Colonic mucosa (tissue), 4 donors: ENCODE measurements around the gene NTM. TPM values are rescaled to one million over a fixed set of nuclear protein-coding genes. Genes with fewer than 3 reads are reported as not detected.

Experiments
- DNase-seq: peaks from one replicate; pipeline ENCODE4 v3.0.0-alpha.2; 2020
- H3K27ac ChIP-seq: fragments of 200-600 bp; one replicate; pipeline ENCODE4 v1.8.0; 2021
- H3K27me3 ChIP-seq: fragments of 200-600 bp; one replicate; pipeline ENCODE4 v1.8.0; 2021
- H3K36me3 ChIP-seq: fragments of 200-600 bp; one replicate; pipeline ENCODE4 v1.8.0; 2021
- H3K4me1 ChIP-seq: fragments of 200-600 bp; one replicate; pipeline ENCODE4 v1.8.0; 2021; ENCODE audit warnings: mild to moderate bottlenecking
- H3K4me3 ChIP-seq: fragments of 200-600 bp; one replicate; pipeline ENCODE4 v1.8.0; 2021
- H3K9ac ChIP-seq, 2 donors: one replicate each; pipeline ENCODE4 v1.7.0; 2013; ENCODE audit warnings: control low read depth in 2 of 2, low read depth in 2 of 2, low read length in 2 of 2
- H3K9me3 ChIP-seq: fragments of 200-600 bp; one replicate; pipeline ENCODE4 v1.8.0; 2021
- intact Hi-C: fragments of 100-400 bp; cut with DNase I; formaldehyde crosslinking; loops from one replicate; pipeline ENCODE4 v1.14.1; 2022
- total RNA-seq, 2 donors: library from RNA; stranded (reverse); fragmentation: NEBNext Ultra II Directional in 1 of 2; extraction: Animal tissue kit (Norgen Biotek cat#: 25700) in 1 of 2; gene quantifications; one replicate each; pipeline ENCODE4 v1.2.1, GENCODE V29; 2021
- TF ChIP-seq, protein P1 (sequence below): fragments of 200-600 bp; IDR thresholded peaks from one replicate; pipeline ENCODE4 v1.8.0; 2022; ENCODE audit warnings: antibody characterized with exemption, mild to moderate bottlenecking
- donor health status: healthy.
- donor health status: DM: no; HTN: no; CAD: no.
- donor health status: DM: no; HTN: no; CAD: no.

Gene NTM
- total RNA-seq, 2 donors from 2014 or later: 1.6 to 2.8 TPM

DNA sequence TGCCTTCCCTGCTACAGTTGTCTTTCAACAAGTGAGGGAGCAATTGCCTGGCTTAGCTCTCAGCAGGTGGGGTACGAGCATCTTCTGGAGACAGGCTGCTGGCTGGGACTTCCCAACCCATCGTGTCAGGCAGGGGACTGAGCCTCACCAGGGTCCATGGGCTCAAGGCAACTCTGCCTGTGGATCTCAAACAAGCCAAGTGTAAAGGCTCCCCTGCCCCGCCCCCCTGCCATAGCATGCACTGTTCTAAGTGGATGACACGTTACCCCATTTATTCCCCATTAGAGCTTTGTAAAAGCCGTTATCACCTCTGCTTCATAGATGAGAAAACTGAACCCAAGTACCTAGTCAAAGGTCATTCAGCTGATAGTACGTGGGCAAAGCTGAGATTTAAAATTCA, 222.9 kb downstream of the NTM start:
- no peaks in the 10 kb centered on the region for H3K27me3 ChIP-seq
- no peaks in the 10 kb centered on the region for H3K36me3 ChIP-seq
- TF ChIP-seq, protein P1, sequence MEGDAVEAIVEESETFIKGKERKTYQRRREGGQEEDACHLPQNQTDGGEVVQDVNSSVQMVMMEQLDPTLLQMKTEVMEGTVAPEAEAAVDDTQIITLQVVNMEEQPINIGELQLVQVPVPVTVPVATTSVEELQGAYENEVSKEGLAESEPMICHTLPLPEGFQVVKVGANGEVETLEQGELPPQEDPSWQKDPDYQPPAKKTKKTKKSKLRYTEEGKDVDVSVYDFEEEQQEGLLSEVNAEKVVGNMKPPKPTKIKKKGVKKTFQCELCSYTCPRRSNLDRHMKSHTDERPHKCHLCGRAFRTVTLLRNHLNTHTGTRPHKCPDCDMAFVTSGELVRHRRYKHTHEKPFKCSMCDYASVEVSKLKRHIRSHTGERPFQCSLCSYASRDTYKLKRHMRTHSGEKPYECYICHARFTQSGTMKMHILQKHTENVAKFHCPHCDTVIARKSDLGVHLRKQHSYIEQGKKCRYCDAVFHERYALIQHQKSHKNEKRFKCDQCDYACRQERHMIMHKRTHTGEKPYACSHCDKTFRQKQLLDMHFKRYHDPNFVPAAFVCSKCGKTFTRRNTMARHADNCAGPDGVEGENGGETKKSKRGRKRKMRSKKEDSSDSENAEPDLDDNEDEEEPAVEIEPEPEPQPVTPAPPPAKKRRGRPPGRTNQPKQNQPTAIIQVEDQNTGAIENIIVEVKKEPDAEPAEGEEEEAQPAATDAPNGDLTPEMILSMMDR: no peak
- H3K4me1 ChIP-seq: no peaks in the 10 kb centered on the region
- intact Hi-C loops: no loop called here
- no peaks in the 10 kb centered on the region for H3K9me3 ChIP-seq
- H3K27ac ChIP-seq: no peak overlapping the region
- no peak for DNase-seq
- no peak overlapping the region for H3K9ac ChIP-seq
- H3K4me3 ChIP-seq: no peak overlapping the region

DNA sequence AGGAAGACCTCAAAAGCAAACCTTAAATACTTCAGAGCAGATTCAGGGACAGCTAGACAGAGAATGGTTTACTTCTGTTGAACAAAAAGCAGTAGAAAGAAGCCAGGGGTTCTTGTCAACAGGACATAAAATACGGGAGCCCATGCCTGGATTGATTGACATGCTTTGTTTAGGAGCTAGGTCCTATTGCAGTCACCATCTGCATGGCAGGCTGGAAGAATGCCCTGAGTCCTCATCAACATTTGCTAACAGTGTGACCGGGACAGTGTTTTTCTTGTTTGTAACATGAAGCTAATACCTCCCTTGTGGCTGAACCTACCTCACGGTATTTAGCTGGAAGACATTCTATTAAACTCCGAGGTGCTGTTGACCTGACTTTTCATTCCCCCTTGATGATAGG, 225.4 kb downstream of the NTM start:
- no peak for DNase-seq
- Histone ChIP-seq H3K9ac (no peak overlapping the region), H3K4me3 (no peak overlapping the region), H3K9me3 (no peaks in the 10 kb centered on the region), H3K4me1 (no peaks in the 10 kb centered on the region), H3K27ac (no peak overlapping the region), H3K27me3 (no peaks in the 10 kb centered on the region), H3K36me3 (no peaks in the 10 kb centered on the region)
- TF ChIP-seq, protein P1: no peak
- intact Hi-C loops: no loop called here

DNA sequence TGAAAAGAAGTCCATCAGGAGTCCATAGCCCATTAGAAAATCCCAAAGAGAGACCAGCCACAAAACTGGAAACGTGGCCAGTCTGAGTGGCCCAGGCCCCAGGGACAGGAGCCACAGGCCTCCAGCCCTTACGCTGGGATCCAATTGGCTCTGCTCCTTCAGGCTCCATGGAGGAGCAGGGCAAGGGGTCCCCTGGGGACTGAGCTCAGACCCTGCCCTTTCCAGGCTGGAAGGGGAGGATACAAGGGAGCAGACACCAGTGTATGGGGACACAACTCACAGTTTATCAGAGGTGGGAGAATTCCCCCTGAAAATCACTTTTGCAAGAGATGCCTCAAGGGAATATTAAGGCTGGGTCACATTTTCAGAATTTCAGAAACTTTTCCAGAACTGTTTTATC, 227.5 kb downstream of the NTM start:
- no peak for DNase-seq
- H3K9me3 ChIP-seq: no peaks in the 10 kb centered on the region
- intact Hi-C loops: no loop called here
- no peaks in the 10 kb centered on the region for H3K36me3 ChIP-seq
- H3K27me3 ChIP-seq: no peaks in the 10 kb centered on the region
- no peak overlapping the region for H3K9ac ChIP-seq
- no peaks in the 10 kb centered on the region for H3K4me1 ChIP-seq
- H3K27ac ChIP-seq: no peak overlapping the region
- TF ChIP-seq, protein P1: no peak
- no peak overlapping the region for H3K4me3 ChIP-seq

DNA sequence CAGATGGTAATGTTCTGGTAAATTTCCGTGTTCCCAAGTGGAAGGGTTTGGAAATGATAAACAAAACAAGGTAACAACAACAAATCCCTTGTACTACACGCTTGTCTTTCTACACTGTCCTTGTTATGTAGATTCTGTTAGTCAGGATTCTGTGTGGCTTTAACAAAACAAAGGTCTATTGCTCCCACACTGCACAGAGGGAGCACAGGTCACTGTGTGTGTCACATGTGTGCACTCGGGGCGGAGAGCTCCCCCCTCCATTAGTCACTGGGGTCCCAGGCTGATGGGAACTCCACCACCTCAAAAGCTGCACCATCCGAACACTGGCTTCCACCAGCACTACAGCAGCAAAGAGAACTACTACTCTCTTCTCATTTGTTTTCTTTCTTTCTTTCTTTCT, 227.9 kb downstream of the NTM start:
- no peak overlapping the region for H3K9ac ChIP-seq
- no peaks in the 10 kb centered on the region for H3K4me1 ChIP-seq
- no peak overlapping the region for H3K27ac ChIP-seq
- H3K9me3 ChIP-seq: no peaks in the 10 kb centered on the region
- intact Hi-C loops: no loop called here
- TF ChIP-seq, protein P1: no peak
- no peaks in the 10 kb centered on the region for H3K27me3 ChIP-seq
- DNase-seq: no peak
- H3K4me3 ChIP-seq: no peak overlapping the region
- no peaks in the 10 kb centered on the region for H3K36me3 ChIP-seq

DNA sequence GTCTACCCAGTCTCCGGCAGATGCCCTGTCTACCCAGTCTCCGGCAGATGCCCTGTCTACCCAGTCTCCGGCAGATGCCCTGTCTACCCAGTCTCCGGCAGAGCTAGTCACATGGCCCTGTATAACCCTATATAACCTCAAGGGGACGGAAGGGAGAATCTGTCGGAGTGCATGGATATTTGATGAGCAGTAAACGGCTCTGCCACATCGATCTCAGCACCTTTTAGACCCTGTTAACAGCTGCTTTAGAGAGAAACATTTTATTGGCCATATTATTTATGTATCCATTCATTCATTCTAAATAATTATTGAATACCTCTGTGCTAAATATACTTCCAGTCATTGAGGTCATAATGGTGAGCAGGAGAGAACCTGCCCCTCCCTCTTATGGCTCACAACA, 228.9 kb downstream of the NTM start:
- no peaks in the 10 kb centered on the region for H3K36me3 ChIP-seq
- no peak overlapping the region for H3K9ac ChIP-seq
- H3K27ac ChIP-seq: no peak overlapping the region
- intact Hi-C loops: no loop called here
- H3K27me3 ChIP-seq: no peaks in the 10 kb centered on the region
- TF ChIP-seq, protein P1: no peak
- H3K4me1 ChIP-seq: no peaks in the 10 kb centered on the region
- no peak overlapping the region for H3K4me3 ChIP-seq
- no peak for DNase-seq
- H3K9me3 ChIP-seq: no peaks in the 10 kb centered on the region

DNA sequence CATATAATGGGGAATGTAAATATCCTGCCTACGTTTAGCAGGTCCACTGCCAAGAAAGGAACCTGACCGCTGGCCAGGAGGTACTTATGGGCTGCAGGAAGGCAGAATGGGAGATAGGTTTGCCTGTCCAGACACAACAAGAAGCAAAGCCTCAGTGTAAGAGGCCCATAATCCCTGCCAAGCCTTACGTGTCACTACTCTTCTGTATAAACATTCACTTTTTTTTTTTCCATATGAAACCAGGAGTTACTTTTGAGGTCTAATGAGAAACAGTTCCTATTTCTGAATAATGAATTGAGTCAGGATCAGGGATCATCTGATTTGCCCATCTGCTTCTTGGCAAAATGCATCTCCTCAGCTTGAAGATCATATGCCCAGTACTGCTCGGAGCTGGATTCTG, 230.2 kb downstream of the NTM start:
- Histone ChIP-seq H3K9me3 (no peaks in the 10 kb centered on the region), H3K4me3 (no peak overlapping the region), H3K9ac (no peak overlapping the region), H3K36me3 (no peaks in the 10 kb centered on the region), H3K27ac (no peak overlapping the region), H3K27me3 (no peaks in the 10 kb centered on the region), H3K4me1 (no peaks in the 10 kb centered on the region)
- no peak for DNase-seq
- intact Hi-C loops: no loop called here
- TF ChIP-seq, protein P1: no peak
